H9 (cell line): ENCODE measurements around the gene FAM81A. TPM values are rescaled to one million over a fixed set of nuclear protein-coding genes. Genes with fewer than 3 reads are reported as not detected.
A peak's percentile ranks its signal among the peaks of the same experiment; 100 is the strongest.

Experiments used
- DNase-seq: peaks from one replicate; pipeline ENCODE4 v3.0.0-alpha.2; 2017
- H2AFZ ChIP-seq: one replicate; pipeline ENCODE4 v1.6.1; 2013; ENCODE audit warnings: mild to moderate bottlenecking, low read length, control low read depth, moderate library complexity
- H2AK5ac ChIP-seq: 2 replicates; pipeline ENCODE4 v1.6.1; 2013; ENCODE audit warnings: low read length, control low read depth, mixed read lengths; ENCODE audit not compliant: insufficient read length
- H2BK120ac ChIP-seq: one replicate; pipeline ENCODE4 v1.6.1; 2013; ENCODE audit warnings: low read depth, mild to moderate bottlenecking, low read length, control low read depth, inconsistent platforms; ENCODE audit not compliant: poor library complexity, severe bottlenecking
- H2BK12ac ChIP-seq: 2 replicates; pipeline ENCODE4 v1.6.1; 2013; ENCODE audit warnings: low read length, control low read depth, mixed read lengths, low read depth; ENCODE audit not compliant: insufficient read length
- H2BK15ac ChIP-seq: 2 replicates; pipeline ENCODE4 v1.6.1; 2013; ENCODE audit warnings: low read depth, low read length, control low read depth
- H2BK20ac ChIP-seq: one replicate; pipeline ENCODE4 v1.6.1; 2013; ENCODE audit warnings: low read depth, mild to moderate bottlenecking, low read length, control low read depth, inconsistent platforms; ENCODE audit not compliant: poor library complexity, severe bottlenecking
- H2BK5ac ChIP-seq: 2 replicates; pipeline ENCODE4 v1.6.1; 2013; ENCODE audit warnings: low read length, control low read depth, mixed read lengths; ENCODE audit not compliant: insufficient read length
- H3K14ac ChIP-seq: 2 replicates; pipeline ENCODE4 v1.6.1; 2013; ENCODE audit warnings: low read length, control low read depth; ENCODE audit not compliant: insufficient read depth
- H3K18ac ChIP-seq: 2 replicates; pipeline ENCODE4 v1.6.1; 2013; ENCODE audit warnings: low read depth, mild to moderate bottlenecking, mixed read lengths, low read length, control low read depth; ENCODE audit not compliant: insufficient read length
- H3K23ac ChIP-seq: 2 replicates; pipeline ENCODE4 v1.6.1; 2013; ENCODE audit warnings: low read length, control low read depth, mixed read lengths, low read depth; ENCODE audit not compliant: insufficient read length
- H3K23me2 ChIP-seq: 2 replicates; pipeline ENCODE4 v1.6.1; 2013; ENCODE audit warnings: low read depth, mild to moderate bottlenecking, mixed read lengths, low read length, control low read depth; ENCODE audit not compliant: insufficient read length, poor library complexity, severe bottlenecking
- H3K27ac ChIP-seq: 2 replicates; pipeline ENCODE4 v1.5.1; 2013; ENCODE audit warnings: low read length, control low read depth, mixed read lengths, low read depth; ENCODE audit not compliant: insufficient read length
- H3K27me3 ChIP-seq: 2 replicates; pipeline ENCODE4 v1.6.1; 2013; ENCODE audit warnings: low read length, control low read depth, inconsistent platforms; ENCODE audit not compliant: insufficient read depth
- H3K4ac ChIP-seq: 2 replicates; pipeline ENCODE4 v1.6.1; 2013; ENCODE audit warnings: low read depth, mild to moderate bottlenecking, control low read depth, inconsistent platforms, low read length, moderate library complexity
- H3K4me1 ChIP-seq: 2 replicates; pipeline ENCODE4 v1.6.1; 2013; ENCODE audit warnings: low read length, control low read depth, inconsistent platforms; ENCODE audit not compliant: insufficient read depth
- H3K4me2 ChIP-seq: 2 replicates; pipeline ENCODE4 v1.6.1; 2013; ENCODE audit warnings: low read length, control low read depth, mixed read lengths; ENCODE audit not compliant: insufficient read length, insufficient read depth
- H3K56ac ChIP-seq: 2 replicates; pipeline ENCODE4 v1.6.1; 2013; ENCODE audit warnings: low read depth, mild to moderate bottlenecking, mixed read lengths, low read length, control low read depth; ENCODE audit not compliant: insufficient read length
- H3K79me1 ChIP-seq: 2 replicates; pipeline ENCODE4 v1.6.1; 2013; ENCODE audit warnings: low read depth, mild to moderate bottlenecking, moderate library complexity, low read length, control low read depth, inconsistent platforms; ENCODE audit not compliant: insufficient read depth, poor library complexity, severe bottlenecking
- H3K79me2 ChIP-seq: 2 replicates; pipeline ENCODE4 v1.6.1; 2013; ENCODE audit warnings: low read length, control low read depth, inconsistent platforms; ENCODE audit not compliant: insufficient read depth
- H3K9ac ChIP-seq: 2 replicates; pipeline ENCODE4 v1.6.1; 2013; ENCODE audit warnings: low read length, control low read depth, mixed read lengths; ENCODE audit not compliant: insufficient read length; ENCODE audit errors: extremely low read depth
- H3K9me3 ChIP-seq: one replicate; pipeline ENCODE4 v1.6.1; 2013; ENCODE audit warnings: low read depth, low read length, inconsistent platforms; ENCODE audit not compliant: control insufficient read depth
- H3T11ph ChIP-seq: one replicate; pipeline ENCODE4 v1.6.1; 2013; ENCODE audit warnings: mild to moderate bottlenecking, low read length, control low read depth, inconsistent platforms
- H4K20me1 ChIP-seq: one replicate; pipeline ENCODE4 v1.6.1; 2013; ENCODE audit not compliant: control insufficient read depth, insufficient read length, insufficient read depth
- H4K5ac ChIP-seq: 2 replicates; pipeline ENCODE4 v1.6.1; 2013; ENCODE audit warnings: low read depth, mild to moderate bottlenecking, mixed read lengths, low read length, control low read depth; ENCODE audit not compliant: insufficient read length
- H4K8ac ChIP-seq: replicated peaks from 2 replicates; pipeline ENCODE4 v1.6.1; 2013; ENCODE audit warnings: low read length, control low read depth, mixed read lengths, low read depth; ENCODE audit not compliant: insufficient read length
- H4K91ac ChIP-seq: 2 replicates; pipeline ENCODE4 v1.6.1; 2013; ENCODE audit warnings: low read depth, mild to moderate bottlenecking, moderate library complexity, mixed read lengths, low read length, control low read depth; ENCODE audit not compliant: insufficient read length
- H3K27ac Mint-ChIP-seq, 3 experiments: 2 replicates in 2 of 3; 3 replicates in 1 of 3; pipeline ENCODE4 v1.8.0; 2020 to 2021; ENCODE audit warnings: mixed read lengths in 3 of 3, mild to moderate bottlenecking in 1 of 3, moderate library complexity in 1 of 3
- H3K27me3 Mint-ChIP-seq: 2 replicates; pipeline ENCODE4 v1.8.0; 2021; ENCODE audit warnings: low read depth, mild to moderate bottlenecking, moderate library complexity, mixed read lengths
- H3K36me3 Mint-ChIP-seq, 3 experiments: 2 replicates in 2 of 3; 3 replicates in 1 of 3; pipeline ENCODE4 v1.8.0; 2020 to 2021; ENCODE audit warnings: low read depth in 3 of 3, mixed read lengths in 3 of 3; ENCODE audit not compliant: insufficient read depth in 1 of 3
- H3K4me1 Mint-ChIP-seq, 2 experiments: 2 replicates each; pipeline ENCODE4 v1.8.0; 2020; ENCODE audit warnings: mixed read lengths in 2 of 2
- H3K4me3 Mint-ChIP-seq, 2 experiments: 2 replicates in 1 of 2; 3 replicates in 1 of 2; pipeline ENCODE4 v1.8.0; 2020 to 2021; ENCODE audit warnings: mild to moderate bottlenecking in 2 of 2, mixed read lengths in 2 of 2, moderate library complexity in 1 of 2
- H3K9me3 Mint-ChIP-seq, 2 experiments: 2 replicates in 1 of 2; 3 replicates in 1 of 2; pipeline ENCODE4 v1.8.0; 2020; ENCODE audit warnings: mild to moderate bottlenecking in 2 of 2, mixed read lengths in 2 of 2, moderate library complexity in 1 of 2
- CTCF ChIP-seq: fragments of 200-600 bp; sonication (generic); conservative IDR thresholded peaks from 3 replicates; pipeline ENCODE4 v1.8.0; 2021; ENCODE audit warnings: antibody characterized with exemption, mild to moderate bottlenecking
- WGBS: extraction: QIAGEN DNeasy Blood & Tissue Kit; methylation state at CpG from one replicate; pipeline ENCODE4 v1.1.7; 2013; ENCODE audit warnings: missing lambda C conversion rate, low lambda C conversion rate, mixed read lengths; ENCODE audit not compliant: insufficient read length; ENCODE audit errors: extremely low coverage; 5-methylcytosine and 5-hydroxymethylcytosine counted together
- total RNA-seq: library from RNA; stranded (reverse); gene quantifications from 2 replicates; pipeline ENCODE4 v1.2.1, GENCODE V29; 2021

Gene FAM81A
- total RNA-seq, 1 experiment from 2014 or later, result 1.7 TPM

GRCh38 chr15:59501597-59501996, 63.6 kb downstream of the FAM81A start:
- no peaks in the 10 kb centered on the region for H3K9me3 Mint-ChIP-seq
- no peak overlapping the region for H4K8ac ChIP-seq
- no peaks in the 10 kb centered on the region for H3K4me1 Mint-ChIP-seq
- peak; percentile 94 for TF ChIP-seq CTCF
- H3K4me2 ChIP-seq, result no peak overlapping the region
- H3K9me3 ChIP-seq, result no peaks in the 10 kb centered on the region
- H3K23ac ChIP-seq, result no peak overlapping the region
- H2BK120ac ChIP-seq, result no peak overlapping the region
- no CpG with 5 or more reads among the region's 5 CpGs for WGBS
- H3K36me3 Mint-ChIP-seq, result no peaks in the 10 kb centered on the region
- no peak overlapping the region for H2AK5ac ChIP-seq
- H2AFZ ChIP-seq, result no peak overlapping the region
- no peaks in the 10 kb centered on the region for H3K23me2 ChIP-seq
- H2BK15ac ChIP-seq, result no peak overlapping the region
- H3K27me3 Mint-ChIP-seq, result no peaks in the 10 kb centered on the region
- H4K5ac ChIP-seq, result no peak overlapping the region
- no peak overlapping the region for H3K18ac ChIP-seq
- no peak overlapping the region for H2BK5ac ChIP-seq
- H3K56ac ChIP-seq, result no peak overlapping the region
- no peak overlapping the region for H3K4ac ChIP-seq
- no peak overlapping the region for H2BK12ac ChIP-seq
- H3K27ac ChIP-seq, result no peak overlapping the region
- H2BK20ac ChIP-seq, result no peak overlapping the region
- H3K79me1 ChIP-seq, result no peaks in the 10 kb centered on the region
- no peaks in the 10 kb centered on the region for H3K4me1 ChIP-seq
- no peaks in the 10 kb centered on the region for H3K79me2 ChIP-seq
- no peak overlapping the region for H3K4me3 Mint-ChIP-seq
- no peak overlapping the region for H3K14ac ChIP-seq
- no peaks in the 10 kb centered on the region for H3K27me3 ChIP-seq
- H3T11ph ChIP-seq, result no peak overlapping the region
- H4K20me1 ChIP-seq, result no peaks in the 10 kb centered on the region
- no peak overlapping the region for H4K91ac ChIP-seq
- no peak overlapping the region for H3K27ac Mint-ChIP-seq
- peak; percentile 66 for DNase-seq
- no peak overlapping the region for H3K9ac ChIP-seq
